Left lung (tissue), 10 donors: ENCODE measurements around the gene IL1R2. TPM values are rescaled to one million over a fixed set of nuclear protein-coding genes. Genes with fewer than 3 reads are reported as not detected.
"Not testable (repeated sequence)": the region's sequence is repeated elsewhere in the genome, so short reads cannot be mapped to it uniquely, and the experiment has no call there.

Source experiments
- ATAC-seq: fragments of 200-7000 bp; cut with Tn5 transposase; one replicate; pipeline ENCODE4 v1.9.1; 2020; ENCODE audit warnings: moderate library complexity
- DNase-seq, 4 donors: peaks; one replicate each; pipeline ENCODE4 v3.0.0-alpha.2; 2013 to 2020
- H3K27ac ChIP-seq, 2 donors: fragments of 200-600 bp; sonication (generic) in 1 of 2; one replicate each; pipeline versions ENCODE4 v1.5.0 to v1.8.0; 2020 to 2021
- H3K27me3 ChIP-seq, 2 donors: fragments of 200-600 bp; sonication (generic) in 1 of 2; one replicate each; pipeline versions ENCODE4 v1.5.0 to v1.8.0; 2020 to 2021
- H3K36me3 ChIP-seq, 2 donors: fragments of 200-600 bp; sonication (generic) in 1 of 2; one replicate each; pipeline versions ENCODE4 v1.5.0 to v1.8.0; 2020 to 2021
- H3K4me1 ChIP-seq, 2 donors: fragments of 200-600 bp; one replicate each; pipeline ENCODE4 v1.8.0; 2021
- H3K4me3 ChIP-seq, 2 donors: fragments of 200-600 bp; sonication (generic) in 1 of 2; one replicate each; pipeline versions ENCODE4 v1.5.0 to v1.8.0; 2020 to 2021; ENCODE audit warnings: mild to moderate bottlenecking in 1 of 2
- H3K9me3 ChIP-seq, 2 donors: fragments of 200-600 bp; sonication (generic) in 1 of 2; one replicate each; pipeline versions ENCODE4 v1.5.0 to v1.8.0; 2020 to 2021
- CTCF ChIP-seq, 2 donors: fragments of 200-600 bp; sonication (generic) in 1 of 2; IDR thresholded peaks; one replicate each; pipeline versions ENCODE4 v1.5.0 to v1.8.0; 2021; ENCODE audit warnings: antibody characterized with exemption in 2 of 2
- intact Hi-C, 2 donors: fragments of 100-400 bp; cut with DNase I; formaldehyde crosslinking; loops; one replicate each; pipeline versions ENCODE4 v1.11.2 to v1.14.2; 2022
- polyA plus RNA-seq, 6 donors: library from polyadenylated mRNA; unstranded; fragments of 120-200 nt; gene quantifications; one replicate each; pipeline ENCODE4 v1.2.1, GENCODE V29; 2013; ENCODE audit not compliant: insufficient read length in 6 of 6
- total RNA-seq, 2 donors: library from RNA; stranded (reverse); fragmentation: NEBNext Ultra II Directional; extraction: Animal tissue kit (Norgen Biotek cat#: 25700); gene quantifications; one replicate each; pipeline ENCODE4 v1.2.1, GENCODE V29; 2021
- donor health status: DM: no; HTN: yes; CAD: no.
- donor health status: DM: no; HTN: no; CAD: no.

Gene IL1R2
- total and polyA plus RNA-seq, 8 donors: 0.52 to 195 (median 0.80) TPM

- Histone ChIP-seq H3K4me3 (no peak overlapping the region), H3K27me3 (no peaks in the 10 kb centered on the region), H3K9me3 (no peaks in the 10 kb centered on the region), H3K36me3 (peaks cover 0 to 13% of the 10 kb centered on the region in 2 donors), H3K4me1 (peaks cover 28 to 66% of the 10 kb centered on the region in 2 donors), H3K27ac (peak overlapping the region; percentile 81 to 90)
- no peak for TF ChIP-seq CTCF (IDR thresholded peaks at IDR 0.05)
- DNase-seq: peak in 2 of 4 donors; percentile 74 to 86
- intact Hi-C loops: no loop called here
- no peak for ATAC-seq
These were observed 74.0 kb downstream of the IL1R2 start for GRCh38 chr2:102065675-102066252.

- TF ChIP-seq CTCF (IDR thresholded peaks at IDR 0.05): no peak
- no peak for ATAC-seq
- no peaks in the 10 kb centered on the region for H3K9me3 ChIP-seq
- no peaks in the 10 kb centered on the region for H3K27me3 ChIP-seq
- H3K4me3 ChIP-seq: no peak overlapping the region
- H3K4me1 ChIP-seq: peaks cover 28 to 64% of the 10 kb centered on the region in 2 donors
- no peak for DNase-seq
- intact Hi-C loops: no loop called here
- H3K36me3 ChIP-seq: peaks cover 0 to 13% of the 10 kb centered on the region in 2 donors
- no peak overlapping the region for H3K27ac ChIP-seq
These were observed 74.8 kb downstream of the IL1R2 start for GRCh38 chr2:102066554-102066953.

GRCh38 chr2:102068126-102068525 is 76.4 kb downstream of the IL1R2 start:
- H3K4me1 ChIP-seq: peaks cover 22 to 48% of the 10 kb centered on the region in 2 donors
- H3K36me3 ChIP-seq: peaks cover 0 to 13% of the 10 kb centered on the region in 2 donors
- H3K9me3 ChIP-seq, H3K27ac ChIP-seq, DNase-seq, ATAC-seq, H3K4me3 ChIP-seq, H3K27me3 ChIP-seq, intact Hi-C loops: not testable (repeated sequence)

GRCh38 chr2:102069311-102069974 is 77.7 kb downstream of the IL1R2 start:
- intact Hi-C loops: no loop called here
- Histone ChIP-seq H3K4me1 (peaks cover 9 to 44% of the 10 kb centered on the region in 2 donors), H3K27me3 (no peaks in the 10 kb centered on the region), H3K36me3 (peaks cover 0 to 13% of the 10 kb centered on the region in 2 donors), H3K4me3 (no peak overlapping the region), H3K9me3 (no peaks in the 10 kb centered on the region), H3K27ac (peak overlapping the region; percentile 79 to 87)
- TF ChIP-seq CTCF (IDR thresholded peaks at IDR 0.05): no peak
- DNase-seq (no peak), ATAC-seq (peak; percentile 1)

- H3K4me3 ChIP-seq: peak overlapping the region in 1 of 2 donors; percentile 6
- peak; percentile 82 to 97 (median 94) for DNase-seq
- peaks cover 3 to 40% of the 10 kb centered on the region in 2 donors for H3K4me1 ChIP-seq
- peaks cover 0 to 13% of the 10 kb centered on the region in 2 donors for H3K36me3 ChIP-seq
- H3K27me3 ChIP-seq: no peaks in the 10 kb centered on the region
- H3K27ac ChIP-seq: peak overlapping the region; percentile 79 to 87
- H3K9me3 ChIP-seq: no peaks in the 10 kb centered on the region
- ATAC-seq: peak; percentile 94
- intact Hi-C loops: no loop called here
- TF ChIP-seq CTCF (IDR thresholded peaks at IDR 0.05): no peak
These were observed 78.4 kb downstream of the IL1R2 start for GRCh38 chr2:102070058-102070642.
